ENCODE data around the gene SRRM3.
"Not testable (repeated sequence)": the region's sequence is repeated elsewhere in the genome, so short reads cannot be mapped to it uniquely, and the experiment has no call there.

SRRM3 gene

DNA sequence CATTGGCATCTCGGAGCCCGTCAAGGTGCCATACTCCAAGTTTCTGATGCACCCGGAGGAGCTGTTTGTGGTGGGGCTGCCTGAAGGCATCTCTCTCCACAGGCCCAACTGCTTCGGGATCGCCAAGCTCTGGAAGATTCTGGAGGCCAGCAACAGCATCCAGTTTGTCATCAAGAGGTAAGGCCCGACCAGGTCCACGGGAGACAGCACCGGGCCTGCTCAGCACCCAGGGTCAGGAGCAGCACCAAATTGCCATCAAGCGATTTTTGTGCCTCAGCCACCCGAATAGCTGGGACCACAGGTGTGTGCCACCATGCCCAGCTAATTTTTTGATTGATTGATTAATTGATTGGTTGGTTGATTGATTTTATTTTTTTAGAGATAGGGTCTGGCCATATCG is 24.7 kb upstream of the SRRM3 start:
- H3K4me3 ChIP-seq (ENCODE audit: low read depth, low read length); H3K36me3 ChIP-seq (ENCODE audit: control insufficient read depth in 2 of 2, insufficient read depth in 1 of 2, low read length in 2 of 2); H3K9me3 ChIP-seq (ENCODE audit: control insufficient read depth, insufficient read depth, low read depth, low read length); H3K4me1 ChIP-seq (ENCODE audit: control insufficient read depth, insufficient read depth, low read length); POLR2A ChIA-PET; H3K27ac ChIP-seq (ENCODE audit: extremely low read depth, low read depth, low read length): not testable (repeated sequence)
- CTCF ChIA-PET: interaction anchor here (0.5 to 4.2 kb wide), 14 partner anchors 9 to 252 kb away, joined by 3 to 69 read pairs (median 6); no protein-coding TSS in a partner anchor

DNA sequence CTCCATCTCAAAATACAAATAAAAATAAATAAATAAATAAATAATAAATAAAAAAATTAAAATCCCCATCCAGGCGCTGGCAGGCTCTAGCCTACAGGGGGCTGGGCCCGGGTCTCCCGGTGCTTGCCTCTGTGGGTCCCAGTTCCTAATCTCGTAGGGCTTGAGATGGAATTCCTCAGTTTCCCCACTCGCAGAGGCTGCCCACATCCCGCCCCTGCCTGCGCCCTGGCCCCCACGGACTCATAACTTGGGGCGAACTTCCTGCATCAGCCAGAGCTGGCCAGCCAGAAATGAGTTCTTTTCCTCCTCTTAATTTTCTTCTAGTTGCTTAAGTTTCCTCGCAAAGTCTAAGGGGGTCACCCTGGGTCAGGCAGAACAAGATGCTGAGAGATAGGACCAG is 22.0 kb upstream of the SRRM3 start:
- Histone ChIP-seq H3K36me3 (ENCODE audit: control insufficient read depth in 2 of 2, insufficient read depth in 1 of 2, low read length in 2 of 2) (no peaks in the 10 kb centered on the region), H3K4me3 (ENCODE audit: low read depth, low read length) (no peak overlapping the region), H3K4me1 (ENCODE audit: control insufficient read depth, insufficient read depth, low read length) (no peaks in the 10 kb centered on the region), H3K27ac (ENCODE audit: extremely low read depth, low read depth, low read length) (no peak overlapping the region), H3K9me3 (ENCODE audit: control insufficient read depth, insufficient read depth, low read depth, low read length) (no peaks in the 10 kb centered on the region)
- CTCF ChIA-PET: interaction anchor here (0.6 to 4.2 kb wide), 6 partner anchors 11 to 139 kb away, joined by 3 to 69 read pairs (median 10); no protein-coding TSS in a partner anchor
- no peak for TF ChIP-seq SCRT1 (tag by site-specific recombination; IDR thresholded peaks at IDR 0.05; ENCODE audit: borderline replicate concordance)
- no peak for TF ChIP-seq ZNF561 (tag by site-specific recombination; IDR thresholded peaks at IDR 0.05; ENCODE audit: borderline replicate concordance)
- TF ChIP-seq ZNF514 (tag by site-specific recombination; IDR thresholded peaks at IDR 0.05): no peak
- no peak for TF ChIP-seq ZNF121 (tag by site-specific recombination; IDR thresholded peaks at IDR 0.05)
- POLR2A ChIA-PET: no interaction called here

DNA sequence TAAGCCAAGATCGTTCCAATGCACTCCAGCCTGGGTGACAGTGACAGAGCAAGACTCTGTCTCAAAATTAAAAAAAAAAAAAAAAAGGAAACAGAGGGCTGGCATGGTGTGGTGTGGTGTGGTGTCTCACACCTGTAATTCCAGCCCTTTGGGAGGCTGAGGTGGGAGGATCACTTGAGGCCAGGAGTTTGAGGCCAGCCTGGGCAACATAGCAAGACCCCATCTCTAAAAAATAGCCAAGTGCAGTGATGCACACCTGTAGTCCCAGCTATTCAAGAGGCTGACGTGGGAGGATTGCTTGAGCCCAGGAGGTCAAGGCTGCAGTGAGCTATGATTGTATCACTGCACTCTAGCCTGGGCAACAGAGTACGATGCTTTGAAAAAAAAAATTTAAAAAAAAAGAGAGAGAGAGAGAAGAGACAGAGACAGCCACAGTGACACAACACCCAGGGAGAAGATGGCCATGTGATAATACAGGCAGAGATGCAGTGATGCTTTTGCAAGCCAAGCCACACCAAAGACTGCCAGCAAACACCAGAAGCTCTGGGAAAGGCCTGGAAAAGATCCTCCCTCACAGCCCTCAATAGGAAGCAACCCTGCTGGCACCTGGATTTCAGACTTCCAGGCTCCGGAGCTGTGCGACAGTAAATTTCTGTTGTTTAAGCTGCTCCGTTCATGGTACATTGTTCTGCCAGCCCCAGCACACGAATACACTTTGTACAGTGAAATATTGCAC is 19.3 kb upstream of the SRRM3 start:
- Histone ChIP-seq H3K4me3 (ENCODE audit: low read depth, low read length) (no peak overlapping the region), H3K9me3 (ENCODE audit: control insufficient read depth, insufficient read depth, low read depth, low read length) (no peaks in the 10 kb centered on the region), H3K4me1 (ENCODE audit: control insufficient read depth, insufficient read depth, low read length) (no peaks in the 10 kb centered on the region), H3K27ac (ENCODE audit: extremely low read depth, low read depth, low read length) (no peak overlapping the region), H3K36me3 (ENCODE audit: control insufficient read depth in 2 of 2, insufficient read depth in 1 of 2, low read length in 2 of 2) (no peaks in the 10 kb centered on the region)
- ChIA-PET POLR2A (interaction anchor here (0.6 kb wide), 1 partner anchor 72 kb away, joined by 3 read pairs; no protein-coding TSS in a partner anchor), CTCF (interaction anchor here (0.6 to 2.2 kb wide), 3 partner anchors 37 to 101 kb away, joined by 3 to 14 read pairs (median 4); no protein-coding TSS in a partner anchor)
- TF ChIP-seq, protein P1, sequence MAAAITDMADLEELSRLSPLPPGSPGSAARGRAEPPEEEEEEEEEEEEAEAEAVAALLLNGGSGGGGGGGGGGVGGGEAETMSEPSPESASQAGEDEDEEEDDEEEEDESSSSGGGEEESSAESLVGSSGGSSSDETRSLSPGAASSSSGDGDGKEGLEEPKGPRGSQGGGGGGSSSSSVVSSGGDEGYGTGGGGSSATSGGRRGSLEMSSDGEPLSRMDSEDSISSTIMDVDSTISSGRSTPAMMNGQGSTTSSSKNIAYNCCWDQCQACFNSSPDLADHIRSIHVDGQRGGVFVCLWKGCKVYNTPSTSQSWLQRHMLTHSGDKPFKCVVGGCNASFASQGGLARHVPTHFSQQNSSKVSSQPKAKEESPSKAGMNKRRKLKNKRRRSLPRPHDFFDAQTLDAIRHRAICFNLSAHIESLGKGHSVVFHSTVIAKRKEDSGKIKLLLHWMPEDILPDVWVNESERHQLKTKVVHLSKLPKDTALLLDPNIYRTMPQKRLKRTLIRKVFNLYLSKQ (tag by site-specific recombination; IDR thresholded peaks at IDR 0.05; ENCODE audit: borderline replicate concordance): no peak
- TF ChIP-seq ZNF416 (tag by site-specific recombination; IDR thresholded peaks at IDR 0.05): no peak
- TF ChIP-seq ZNF121 (tag by site-specific recombination; IDR thresholded peaks at IDR 0.05): 0 out of 2 replicates have a peak, but pooled peaks have one; percentile 28

DNA sequence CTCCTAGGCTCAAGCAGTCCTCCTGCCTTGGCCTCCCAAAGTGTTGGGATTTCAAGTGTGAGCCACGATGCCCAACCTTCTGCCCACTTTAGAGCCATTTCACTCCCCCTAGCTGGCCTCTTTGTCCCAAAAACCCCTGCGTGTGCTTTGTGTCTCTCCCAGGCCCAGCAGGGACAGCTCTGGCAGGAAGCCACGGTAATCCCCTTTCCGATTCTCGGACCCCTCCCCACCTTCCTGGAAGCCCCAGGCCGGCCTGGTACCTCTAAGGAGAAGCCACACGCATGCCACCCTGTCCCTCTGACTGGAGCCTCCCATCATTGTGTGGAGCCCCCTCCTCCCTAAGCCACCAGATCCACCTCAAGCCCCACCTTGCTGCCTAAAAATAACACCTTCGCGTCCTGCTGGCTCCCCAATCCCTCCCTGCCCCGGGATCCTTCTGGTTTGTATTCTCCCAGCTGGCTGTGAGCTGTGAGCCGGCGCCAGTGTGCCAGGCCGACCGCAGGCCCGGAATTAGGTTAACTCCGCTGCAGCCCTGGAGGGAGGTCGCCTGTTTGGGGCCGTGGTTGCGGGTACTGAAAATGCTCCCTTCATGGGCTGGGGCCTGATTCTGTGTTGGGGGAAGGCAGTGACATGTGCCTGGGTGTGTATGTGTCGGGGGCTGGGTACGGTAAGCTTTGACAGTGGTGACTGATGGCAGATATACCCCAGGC is 16.4 kb upstream of the SRRM3 start:
- Histone ChIP-seq H3K4me1 (ENCODE audit: control insufficient read depth, insufficient read depth, low read length) (no peaks in the 10 kb centered on the region), H3K36me3 (ENCODE audit: control insufficient read depth in 2 of 2, insufficient read depth in 1 of 2, low read length in 2 of 2) (no peaks in the 10 kb centered on the region), H3K27ac (ENCODE audit: extremely low read depth, low read depth, low read length) (no peak overlapping the region), H3K9me3 (ENCODE audit: control insufficient read depth, insufficient read depth, low read depth, low read length) (no peaks in the 10 kb centered on the region), H3K4me3 (ENCODE audit: low read depth, low read length) (no peak overlapping the region)
- TF ChIP-seq ZNF132 (tag by site-specific recombination; IDR thresholded peaks at IDR 0.05; ENCODE audit: borderline replicate concordance): no peak
- no peak for TF ChIP-seq ZNF837 (tag by site-specific recombination; IDR thresholded peaks at IDR 0.05)
- TF ChIP-seq, protein P2, sequence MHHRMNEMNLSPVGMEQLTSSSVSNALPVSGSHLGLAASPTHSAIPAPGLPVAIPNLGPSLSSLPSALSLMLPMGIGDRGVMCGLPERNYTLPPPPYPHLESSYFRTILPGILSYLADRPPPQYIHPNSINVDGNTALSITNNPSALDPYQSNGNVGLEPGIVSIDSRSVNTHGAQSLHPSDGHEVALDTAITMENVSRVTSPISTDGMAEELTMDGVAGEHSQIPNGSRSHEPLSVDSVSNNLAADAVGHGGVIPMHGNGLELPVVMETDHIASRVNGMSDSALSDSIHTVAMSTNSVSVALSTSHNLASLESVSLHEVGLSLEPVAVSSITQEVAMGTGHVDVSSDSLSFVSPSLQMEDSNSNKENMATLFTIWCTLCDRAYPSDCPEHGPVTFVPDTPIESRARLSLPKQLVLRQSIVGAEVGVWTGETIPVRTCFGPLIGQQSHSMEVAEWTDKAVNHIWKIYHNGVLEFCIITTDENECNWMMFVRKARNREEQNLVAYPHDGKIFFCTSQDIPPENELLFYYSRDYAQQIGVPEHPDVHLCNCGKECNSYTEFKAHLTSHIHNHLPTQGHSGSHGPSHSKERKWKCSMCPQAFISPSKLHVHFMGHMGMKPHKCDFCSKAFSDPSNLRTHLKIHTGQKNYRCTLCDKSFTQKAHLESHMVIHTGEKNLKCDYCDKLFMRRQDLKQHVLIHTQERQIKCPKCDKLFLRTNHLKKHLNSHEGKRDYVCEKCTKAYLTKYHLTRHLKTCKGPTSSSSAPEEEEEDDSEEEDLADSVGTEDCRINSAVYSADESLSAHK (tag by site-specific recombination; IDR thresholded peaks at IDR 0.05): no peak
- no peak for TF ChIP-seq ZNF776 (tag by site-specific recombination; IDR thresholded peaks at IDR 0.05; ENCODE audit: borderline replicate concordance)
- no peak for TF ChIP-seq ZNF549 (tag by site-specific recombination; IDR thresholded peaks at IDR 0.05)
- TF ChIP-seq ZNF555 (tag by site-specific recombination; conservative IDR thresholded peaks at IDR 0.05): no peak
- ChIA-PET CTCF (interaction anchor here (0.5 to 5.9 kb wide), 5 partner anchors 7 to 245 kb away, joined by 3 to 31 read pairs (median 3); no protein-coding TSS in a partner anchor), POLR2A (no interaction called here)

Data from HEK293 (cell line).